Cardiac muscle cell (in vitro differentiated cells and primary cell): Measurements from ENCODE around the gene RAP1A. TPM values are rescaled to one million over a fixed set of nuclear protein-coding genes. Genes with fewer than 3 reads are reported as not detected.
A peak's percentile ranks its signal among the peaks of the same experiment; 100 is the strongest.

Experiments used
- DNase-seq, 2 donors: peaks; one replicate each; pipeline versions ENCODE4 v3.0.0 to v3.0.0-alpha.2; 2010 to 2017; ENCODE audit warnings: low read depth in 1 of 2, low spot score in 1 of 2
- H3K27ac ChIP-seq: fragments of 200-600 bp; sonication (generic); 2 replicates; pipeline ENCODE4 v1.5.1; 2016
- H3K27me3 ChIP-seq: fragments of 200-600 bp; sonication (generic); 2 replicates; pipeline ENCODE4 v1.6.0; 2016; ENCODE audit warnings: control low read depth
- H3K36me3 ChIP-seq: fragments of 200-600 bp; sonication (generic); 2 replicates; pipeline ENCODE4 v1.5.1; 2016; ENCODE audit warnings: control low read depth
- H3K4me1 ChIP-seq: fragments of 200-600 bp; sonication (generic); 2 replicates; pipeline ENCODE4 v1.8.1; 2017; ENCODE audit warnings: low read depth, mild to moderate bottlenecking, mixed run types
- H3K4me3 ChIP-seq: fragments of 200-600 bp; sonication (generic); 2 replicates; pipeline ENCODE4 v1.5.1; 2016; ENCODE audit warnings: mild to moderate bottlenecking
- H3K9me3 ChIP-seq: fragments of 200-600 bp; sonication (generic); 2 replicates; pipeline ENCODE4 v1.5.1; 2017; ENCODE audit warnings: low read depth, mild to moderate bottlenecking, control low read depth
- CTCF ChIP-seq: IDR thresholded peaks from 2 replicates; pipeline ENCODE4 v1.5.1; 2012; ENCODE audit warnings: low read depth, mild to moderate bottlenecking, low read length
- polyA plus RNA-seq: library from polyadenylated mRNA; unstranded; fragments of >200 nt; fragmentation: Nextera tagmentation; extraction: Ambion mirVana; gene quantifications from 2 replicates; pipeline ENCODE4 v1.2.1, GENCODE V29; 2016
- total RNA-seq: library from RNA; depleted of rRNA; stranded (reverse); fragments of >200 nt; gene quantifications from 2 replicates; pipeline ENCODE4 v1.2.3, GENCODE V29; 2016

The RAP1A gene
- total and polyA plus RNA-seq, 2 experiments from 2014 or later = 13.5 to 18.3 TPM

- peak; percentile 88 for TF ChIP-seq CTCF
- Histone ChIP-seq H3K27me3 (no peaks in the 10 kb centered on the region), H3K27ac (peak within 1 kb of the TSS; percentile 94), H3K36me3 (peaks cover 15% of the 10 kb centered on the region), H3K4me3 (peak within 1 kb of the TSS; percentile 70), H3K9me3 (no peaks in the 10 kb centered on the region), H3K4me1 (peaks cover 13% of the 10 kb centered on the region)
- DNase-seq = peak; percentile 97 to 99
These were observed 135.9 kb downstream of the RAP1A start, which contains the start of gene DDX20 for GRCh38 chr1:111755331-111756123. Gene DDX20 (plus strand): TSS chr1:111755901. CDS start chr1:111755925, 24 bp downstream.

- Histone ChIP-seq H3K27ac (peak overlapping the region; percentile 94), H3K36me3 (peaks cover 21% of the 10 kb centered on the region), H3K27me3 (no peaks in the 10 kb centered on the region), H3K4me1 (peaks cover 8% of the 10 kb centered on the region), H3K4me3 (peak overlapping the region; percentile 70), H3K9me3 (no peaks in the 10 kb centered on the region)
- DNase-seq = no peak
- no peak for TF ChIP-seq CTCF
These were observed 136.5 kb downstream of the RAP1A start for GRCh38 chr1:111756124-111756513.

- Histone ChIP-seq H3K4me3 (no peak overlapping the region), H3K36me3 (peaks cover 44% of the 10 kb centered on the region), H3K9me3 (no peaks in the 10 kb centered on the region), H3K27me3 (no peaks in the 10 kb centered on the region), H3K4me1 (peaks cover 8% of the 10 kb centered on the region), H3K27ac (no peak overlapping the region)
- DNase-seq = no peak
- peak; percentile 9 for TF ChIP-seq CTCF
These were observed 138.8 kb downstream of the RAP1A start for GRCh38 chr1:111758373-111758772.

DNA sequence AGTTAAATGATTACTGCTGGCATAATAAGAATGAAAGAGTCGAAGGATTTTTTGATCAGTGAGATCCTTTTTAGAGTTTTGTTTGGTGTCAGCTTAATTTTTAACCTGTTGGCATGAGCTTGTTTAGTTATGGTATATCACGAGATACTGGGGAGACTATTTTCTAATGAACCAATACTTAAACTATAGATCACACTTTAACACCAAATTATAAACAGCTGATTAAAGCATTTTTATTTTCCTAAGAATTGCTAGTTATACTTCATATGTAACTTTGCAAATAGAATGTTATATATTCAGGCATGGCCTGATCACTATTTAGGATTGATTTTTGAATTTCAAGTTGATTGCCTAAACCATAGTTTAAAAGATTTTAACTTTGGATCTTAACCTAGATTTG lies 142.1 kb downstream of the RAP1A start:
- Histone ChIP-seq H3K36me3 (peaks cover 70% of the 10 kb centered on the region), H3K9me3 (no peaks in the 10 kb centered on the region), H3K4me1 (peaks cover 3% of the 10 kb centered on the region), H3K27ac (no peak overlapping the region), H3K4me3 (no peak overlapping the region), H3K27me3 (no peaks in the 10 kb centered on the region)
- DNase-seq = no peak
- no peak for TF ChIP-seq CTCF

DNA sequence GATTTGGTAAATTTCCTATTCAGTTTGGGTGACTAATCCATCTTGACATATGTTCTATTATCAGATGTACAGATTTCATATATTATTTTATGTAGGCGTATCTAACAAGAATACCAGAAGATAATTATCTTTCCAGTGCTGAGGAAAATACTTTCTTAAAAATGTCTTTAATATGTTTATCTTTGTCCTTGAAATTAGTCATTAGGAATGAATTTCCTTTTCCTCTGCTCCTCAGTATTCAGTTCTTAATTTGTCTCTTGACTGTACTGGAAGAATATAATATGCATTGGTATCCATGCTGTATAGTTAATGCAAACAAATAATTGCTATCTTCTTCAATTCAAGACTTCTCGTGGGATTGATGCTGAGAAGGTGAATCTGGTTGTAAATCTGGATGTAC lies 142.7 kb downstream of the RAP1A start:
- Histone ChIP-seq H3K4me3 (no peak overlapping the region), H3K36me3 (peaks cover 74% of the 10 kb centered on the region), H3K27me3 (no peaks in the 10 kb centered on the region), H3K27ac (no peak overlapping the region), H3K9me3 (no peaks in the 10 kb centered on the region), H3K4me1 (no peaks in the 10 kb centered on the region)
- no peak for DNase-seq
- no peak for TF ChIP-seq CTCF

Other genes with a start within 250 kb of the RAP1A start
- 1.5 and 7.8 TPM in 2 replicates for gene OVGP1, start 192.1 kb upstream of the RAP1A start, total RNA-seq
- gene OVGP1, start 192.1 kb upstream of the RAP1A start, polyA plus RNA-seq = 1.8 and 3.1 TPM in 2 replicates
- 39.3 and 62.1 TPM in 2 replicates for gene WDR77, start 170.5 kb upstream of the RAP1A start, total RNA-seq
- gene WDR77, start 170.5 kb upstream of the RAP1A start, polyA plus RNA-seq = 80.5 and 109 TPM in 2 replicates
- 247 and 438 TPM in 2 replicates for gene ATP5PB, start 170.3 kb upstream of the RAP1A start, total RNA-seq
- 512 and 601 TPM in 2 replicates for gene ATP5PB, start 170.3 kb upstream of the RAP1A start, polyA plus RNA-seq
- gene C1orf162, start 145.8 kb upstream of the RAP1A start, total RNA-seq = 2.0 and 2.3 TPM in 2 replicates
- 0.99 and 3.2 TPM in 2 replicates for gene C1orf162, start 145.8 kb upstream of the RAP1A start, polyA plus RNA-seq
- not detected in 2 replicates for gene ADORA3, start 116.2 kb upstream of the RAP1A start, total RNA-seq
- gene ADORA3, start 116.2 kb upstream of the RAP1A start, polyA plus RNA-seq = not detected in 2 replicates
- not detected in 2 replicates for gene TMIGD3, start 116.2 kb upstream of the RAP1A start, total RNA-seq
- not detected in 2 replicates for gene TMIGD3, start 116.2 kb upstream of the RAP1A start, polyA plus RNA-seq
- 7.5 and 11.1 TPM in 2 replicates for gene INKA2, start 119.6 kb downstream of the RAP1A start, total RNA-seq
- 4.5 and 7.2 TPM in 2 replicates for gene INKA2, start 119.6 kb downstream of the RAP1A start, polyA plus RNA-seq
- 34.0 TPM in 2 replicates for gene DDX20, start 136.1 kb downstream of the RAP1A start, total RNA-seq
- gene DDX20, start 136.1 kb downstream of the RAP1A start, polyA plus RNA-seq = 11.5 and 14.9 TPM in 2 replicates